GM12801 (cell line): ENCODE results near the gene GRM3.

ENCODE experiments used
- CTCF ChIP-seq: IDR thresholded peaks from one replicate; pipeline ENCODE4 v1.5.1; 2011; ENCODE audit warnings: control low read depth; ENCODE audit not compliant: insufficient read length; ENCODE audit errors: extremely low read depth

The GRM3 gene

GRCh38 chr7:86645676-86646276 lies 2.1 kb downstream of the GRM3 start:
- TF ChIP-seq CTCF = no peak

- TF ChIP-seq CTCF = no peak
Observed at GRCh38 chr7:86647385-86648094, 3.8 kb downstream of the GRM3 start.

- TF ChIP-seq CTCF = no peak
Observed at GRCh38 chr7:86648169-86648568, 4.5 kb downstream of the GRM3 start.

GRCh38 chr7:86653919-86654659 lies 10.4 kb downstream of the GRM3 start:
- TF ChIP-seq CTCF = no peak

GRCh38 chr7:86657948-86658347 lies 14.2 kb downstream of the GRM3 start:
- TF ChIP-seq CTCF = no peak

- TF ChIP-seq CTCF = no peak
Observed at GRCh38 chr7:86660950-86661462, 17.3 kb downstream of the GRM3 start.

- TF ChIP-seq CTCF = no peak
Observed at GRCh38 chr7:86664486-86664885, 20.8 kb downstream of the GRM3 start.
